Adrenal gland (tissue), 12 donors: Measurements from ENCODE around the gene DCAF15. TPM values are rescaled to one million over a fixed set of nuclear protein-coding genes. Genes with fewer than 3 reads are reported as not detected.
"Not testable (repeated sequence)": the region's sequence is repeated elsewhere in the genome, so short reads cannot be mapped to it uniquely, and the experiment has no call there.

ENCODE experiments used
- DNase-seq, 7 donors: peaks; one replicate each; pipeline ENCODE4 v3.0.0-alpha.2; 2019 to 2020
- H3K27ac ChIP-seq, 5 donors: fragments of 200-600 bp; sonication (generic) in 4 of 5; 1 replicate in 3 of 5; 2 replicates in 2 of 5; pipeline versions ENCODE4 v1.5.1 to v1.8.0; 2016 to 2020; ENCODE audit warnings: mild to moderate bottlenecking in 1 of 5
- H3K27me3 ChIP-seq: fragments of 200-600 bp; 2 replicates; pipeline ENCODE4 v1.8.0; 2021
- H3K36me3 ChIP-seq, 2 donors: fragments of 200-600 bp; replicated peaks in 1 of 2; 1 replicate in 1 of 2; 2 replicates in 1 of 2; pipeline versions ENCODE4 v1.5.1 to v1.8.0; 2018 to 2022
- H3K4me1 ChIP-seq, 2 donors: fragments of 200-600 bp; replicated peaks in 1 of 2; 1 replicate in 1 of 2; 2 replicates in 1 of 2; pipeline versions ENCODE4 v1.5.1 to v1.8.0; 2018 to 2021
- H3K4me3 ChIP-seq, 4 donors: fragments of 200-600 bp; sonication (generic) in 3 of 4; one replicate each; pipeline ENCODE4 v1.5.1; 2016 to 2018
- H3K9me3 ChIP-seq, 3 donors: fragments of 200-600 bp; sonication (generic) in 1 of 3; replicated peaks in 1 of 3; 1 replicate in 2 of 3; 2 replicates in 1 of 3; pipeline versions ENCODE4 v1.5.1 to v1.8.0; 2016 to 2021
- CTCF ChIP-seq, 6 experiments: fragments of 450-650 bp in 4 of 6; fragments of 200-600 bp in 2 of 6; sonication (generic) in 1 of 6; IDR thresholded peaks; 1 replicate in 5 of 6; 2 replicates in 1 of 6; pipeline versions ENCODE4 v1.5.1 to v1.8.0; 2016 to 2021; ENCODE audit warnings: antibody characterized with exemption in 6 of 6, mild to moderate bottlenecking in 2 of 6, moderate library complexity in 1 of 6
- POLR2A ChIP-seq, 2 donors: fragments of 450-650 bp; IDR thresholded peaks; one replicate each; pipeline ENCODE4 v1.6.1; 2017; ENCODE audit warnings: antibody characterized with exemption in 2 of 2, mild to moderate bottlenecking in 2 of 2, moderate library complexity in 1 of 2
- WGBS, 4 donors: extraction: QIAGEN DNeasy Blood & Tissue Kit in 2 of 4; methylation state at CpG; one replicate each; pipeline versions ENCODE4 v1.1.5 to v1.1.7; 2013 to 2017; 5-methylcytosine and 5-hydroxymethylcytosine counted together
- intact Hi-C, 2 donors: fragments of 100-400 bp; cut with DNase I; formaldehyde crosslinking; loops; one replicate each; pipeline versions ENCODE4 v1.14.1 to v1.15.0; 2022 to 2023
- polyA plus RNA-seq, 3 donors: library from polyadenylated mRNA; stranded (reverse); fragments of 200-250 nt in 2 of 3; fragments of 350-450 nt in 1 of 3; fragmentation: Illumina TruSeq in 1 of 3; extraction: RNeasy Lipid Tissue Mini Kit (QIAGEN cat#74804) in 1 of 3; gene quantifications; one replicate each; pipeline ENCODE4 v1.2.3, GENCODE V29; 2013 to 2014
- total RNA-seq, 9 donors: library from RNA; depleted of rRNA in 4 of 9; stranded (reverse); fragments of >200 nt in 4 of 9; fragments of 120-200 nt in 1 of 9; fragmentation: NEBNext Ultra II Directional in 1 of 9; extraction: Animal tissue kit (Norgen Biotek cat#: 25700) in 1 of 9; gene quantifications; one replicate each; pipeline versions ENCODE4 v1.1.0 to v1.2.4, GENCODE V29; 2013 to 2023
- donor health status: healthy with polysubstance abuse.
- donor health status: Bipolar disorder and iron deficiency.
- donor health status: DM: yes; HTN: yes; CAD: no.
- donor health status: DM: no; HTN: no; CAD: no.
- donor health status: DM: no; HTN: no; CAD: no.
- donor health status: DM: yes; HTN: yes; CAD: no.

Gene DCAF15
- total and polyA plus RNA-seq, 12 donors = 6.7 to 147 (median 13.5) TPM

- peak in 3 of 7 donors; percentile 30 to 61 (median 40) for DNase-seq
- Histone ChIP-seq H3K9me3 (no peaks in the 10 kb centered on the region), H3K4me1 (no peaks in the 10 kb centered on the region), H3K4me3 (no peak overlapping the region), H3K27me3 (no peaks in the 10 kb centered on the region), H3K27ac (no peak overlapping the region), H3K36me3 (peaks cover 0 to 62% of the 10 kb centered on the region in 2 donors)
- intact Hi-C loops = no loop called here
- WGBS, 4 donors = 82 to 93% (median 90%) methylated on average over 2 of the region's 2 CpGs
- TF ChIP-seq CTCF (IDR thresholded peaks at IDR 0.05) = no peak
- TF ChIP-seq POLR2A (IDR thresholded peaks at IDR 0.05) = no peak
Observed at GRCh38 chr19:13920940-13921747, 31.2 kb upstream of the DCAF15 start.

GRCh38 chr19:13922118-13922517 is 30.2 kb upstream of the DCAF15 start:
- H3K4me3 ChIP-seq, intact Hi-C loops, H3K4me1 ChIP-seq, H3K27me3 ChIP-seq, H3K27ac ChIP-seq, DNase-seq, H3K9me3 ChIP-seq: not testable (repeated sequence)
- 95 to 98% (median 96%) methylated on average over 6 of the region's 6 CpGs for WGBS, 4 donors
- H3K36me3 ChIP-seq = peaks cover 0 to 70% of the 10 kb centered on the region in 2 donors

DNA sequence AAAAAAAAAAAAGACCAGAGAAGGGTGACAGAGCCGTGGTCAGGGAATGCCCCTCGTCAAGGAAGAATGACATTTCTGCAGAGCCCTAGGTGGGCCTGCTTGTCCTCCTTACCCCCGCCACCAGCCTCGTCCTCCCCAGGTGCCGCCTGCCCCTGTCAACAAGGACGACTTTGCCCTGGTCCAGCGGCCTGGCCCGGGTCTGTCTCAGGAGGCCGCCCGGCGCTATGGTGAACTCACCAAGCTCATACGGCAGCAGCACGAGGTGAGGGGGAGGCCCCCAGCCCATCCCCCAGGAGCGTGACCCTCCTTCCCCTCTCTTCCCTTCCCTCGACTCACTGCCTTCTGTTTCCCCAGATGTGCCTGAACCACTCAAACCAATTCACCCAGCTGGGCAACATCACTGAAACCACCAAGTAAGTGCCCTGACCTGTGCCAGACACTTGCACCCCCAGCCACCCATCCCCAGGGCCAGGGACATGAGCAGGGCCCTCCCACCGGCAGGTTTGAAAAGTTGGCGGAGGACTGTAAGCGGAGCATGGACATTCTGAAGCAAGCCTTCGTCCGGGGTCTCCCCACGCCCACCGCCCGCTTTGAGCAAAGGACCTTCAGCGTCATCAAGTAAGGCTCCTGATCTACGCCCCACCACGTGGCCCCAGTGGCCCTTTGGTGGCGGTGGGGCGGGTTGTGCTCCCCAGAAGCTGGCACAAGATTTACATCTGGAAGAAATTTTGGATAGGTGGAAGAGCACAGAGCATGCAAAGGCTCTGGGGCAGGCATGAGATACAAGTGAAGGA is 28.9 kb upstream of the DCAF15 start:
- no peak overlapping the region for H3K4me3 ChIP-seq
- no peaks in the 10 kb centered on the region for H3K9me3 ChIP-seq
- peaks cover 0 to 69% of the 10 kb centered on the region in 2 donors for H3K36me3 ChIP-seq
- H3K27me3 ChIP-seq = no peaks in the 10 kb centered on the region
- intact Hi-C loops = no loop called here
- DNase-seq = no peak
- H3K4me1 ChIP-seq = no peaks in the 10 kb centered on the region
- no peak for TF ChIP-seq CTCF (IDR thresholded peaks at IDR 0.05)
- H3K27ac ChIP-seq = no peak overlapping the region
- WGBS, 4 donors = 92 to 99% (median 96%) methylated on average over 17 to 28 of the region's 28 CpGs

- H3K4me1 ChIP-seq = no peaks in the 10 kb centered on the region
- no peaks in the 10 kb centered on the region for H3K9me3 ChIP-seq
- no peak overlapping the region for H3K27ac ChIP-seq
- H3K36me3 ChIP-seq = peaks cover 0 to 49% of the 10 kb centered on the region in 2 donors
- TF ChIP-seq CTCF (IDR thresholded peaks at IDR 0.05) = no peak
- no peak for TF ChIP-seq POLR2A (IDR thresholded peaks at IDR 0.05)
- intact Hi-C loops = no loop called here
- WGBS, 4 donors = 87 to 90% (median 88%) methylated on average over 4 of the region's 4 CpGs
- no peaks in the 10 kb centered on the region for H3K27me3 ChIP-seq
- no peak for DNase-seq
- no peak overlapping the region for H3K4me3 ChIP-seq
Observed at GRCh38 chr19:13926010-13926409, 26.3 kb upstream of the DCAF15 start.
